Transverse colon (tissue), 4 donors: ENCODE data around the gene PSMD7. TPM values are rescaled to one million over a fixed set of nuclear protein-coding genes. Genes with fewer than 3 reads are reported as not detected.
A peak's percentile ranks its signal among the peaks of the same experiment; 100 is the strongest.

Experiments
- DNase-seq: peaks from one replicate; pipeline ENCODE4 v3.0.0-alpha.2; 2019
- H3K27ac ChIP-seq, 4 donors: fragments of 200-600 bp; sonication (generic); 2 replicates each; pipeline ENCODE4 v1.5.1; 2016 to 2018; ENCODE audit warnings: inconsistent platforms in 4 of 4
- H3K27me3 ChIP-seq: fragments of 200-600 bp; sonication (generic); 2 replicates; pipeline ENCODE4 v1.5.1; 2017; ENCODE audit warnings: inconsistent platforms
- H3K36me3 ChIP-seq, 4 donors: fragments of 200-600 bp; sonication (generic); 2 replicates each; pipeline ENCODE4 v1.5.1; 2017 to 2019; ENCODE audit warnings: inconsistent platforms in 4 of 4
- H3K4me1 ChIP-seq, 4 donors: fragments of 200-600 bp; sonication (generic); 2 replicates each; pipeline ENCODE4 v1.5.1; 2017 to 2020; ENCODE audit warnings: inconsistent platforms in 4 of 4
- H3K4me3 ChIP-seq, 4 donors: fragments of 200-600 bp; sonication (generic); 1 replicate in 1 of 4; 2 replicates in 3 of 4; pipeline versions ENCODE4 v1.5.1 to v1.6.1; 2017 to 2019; ENCODE audit warnings: inconsistent platforms in 4 of 4
- H3K9me3 ChIP-seq, 2 donors: fragments of 200-600 bp; sonication (generic); 2 replicates each; pipeline ENCODE4 v1.5.1; 2017 to 2019; ENCODE audit warnings: inconsistent platforms in 2 of 2
- EP300 ChIP-seq: sonication (generic); formaldehyde crosslinking; IDR thresholded peaks from one replicate; pipeline ENCODE4 v1.6.1; 2017; ENCODE audit warnings: antibody characterized with exemption, low read depth
- POLR2A ChIP-seq: fragments of 450-650 bp; IDR thresholded peaks from one replicate; pipeline ENCODE4 v1.6.1; 2016; ENCODE audit warnings: antibody characterized with exemption, mild to moderate bottlenecking, moderate library complexity
- POLR2AphosphoS5 ChIP-seq, 3 donors: sonication (generic); formaldehyde crosslinking; IDR thresholded peaks; one replicate each; pipeline ENCODE4 v1.6.1; 2016; ENCODE audit warnings: antibody characterized with exemption in 3 of 3
- WGBS, 2 donors: methylation state at CpG; one replicate each; pipeline ENCODE4 v1.1.5; 2018; ENCODE audit warnings: low coverage in 1 of 2; 5-methylcytosine and 5-hydroxymethylcytosine counted together
- in situ Hi-C, 4 donors: fragments of 200-750 bp; cut with MboI; loops; one replicate each; pipeline versions ENCODE4 v1.15.0 to v1.15.1; 2017; ENCODE audit warnings: low sequenced_read_pairs in 3 of 4, low pct_ligation_motif_present in 1 of 4, low pct_unique_long_range_greater_than_20kb in 1 of 4
- intact Hi-C: fragments of 100-400 bp; cut with DNase I; formaldehyde crosslinking; loops from one replicate; pipeline ENCODE4 v1.15.1; 2023; ENCODE audit warnings: low total_unique reads
- total RNA-seq, 4 donors: library from RNA; depleted of rRNA; stranded (reverse); fragments of >200 nt; gene quantifications; one replicate each; pipeline ENCODE4 v1.1.0, GENCODE V29; 2016
- TF ChIP-seq, protein P1 (sequence below), 5 experiments: fragments of 200-600 bp in 3 of 5; fragments of 450-650 bp in 2 of 5; sonication (generic) in 3 of 5; IDR thresholded peaks; 1 replicate in 2 of 5; 2 replicates in 3 of 5; pipeline ENCODE4 v1.5.1; 2016 to 2017; ENCODE audit warnings: antibody characterized with exemption in 5 of 5, inconsistent platforms in 3 of 5, mild to moderate bottlenecking in 2 of 5, moderate library complexity in 1 of 5

The PSMD7 gene
- total RNA-seq, 4 donors from 2014 or later: 32.2 to 145 (median 53.6) TPM

GRCh38 chr16:74253161-74253938 lies 43.3 kb upstream of the PSMD7 start:
- Histone ChIP-seq H3K27me3 (no peaks in the 10 kb centered on the region), H3K4me1 (no peaks in the 10 kb centered on the region), H3K27ac (no peak overlapping the region), H3K36me3 (no peaks in the 10 kb centered on the region), H3K9me3 (no peaks in the 10 kb centered on the region), H3K4me3 (no peak overlapping the region)
- in situ Hi-C loops: no loop called here
- no peak for DNase-seq
- intact Hi-C loops: no loop called here
- WGBS, 2 donors: 56 to 66% methylated on average over 5 to 6 of the region's 6 CpGs
- TF ChIP-seq POLR2AphosphoS5 (IDR thresholded peaks at IDR 0.05) (no peak), EP300 (no peak), POLR2A (no peak)
- TF ChIP-seq, protein P1, sequence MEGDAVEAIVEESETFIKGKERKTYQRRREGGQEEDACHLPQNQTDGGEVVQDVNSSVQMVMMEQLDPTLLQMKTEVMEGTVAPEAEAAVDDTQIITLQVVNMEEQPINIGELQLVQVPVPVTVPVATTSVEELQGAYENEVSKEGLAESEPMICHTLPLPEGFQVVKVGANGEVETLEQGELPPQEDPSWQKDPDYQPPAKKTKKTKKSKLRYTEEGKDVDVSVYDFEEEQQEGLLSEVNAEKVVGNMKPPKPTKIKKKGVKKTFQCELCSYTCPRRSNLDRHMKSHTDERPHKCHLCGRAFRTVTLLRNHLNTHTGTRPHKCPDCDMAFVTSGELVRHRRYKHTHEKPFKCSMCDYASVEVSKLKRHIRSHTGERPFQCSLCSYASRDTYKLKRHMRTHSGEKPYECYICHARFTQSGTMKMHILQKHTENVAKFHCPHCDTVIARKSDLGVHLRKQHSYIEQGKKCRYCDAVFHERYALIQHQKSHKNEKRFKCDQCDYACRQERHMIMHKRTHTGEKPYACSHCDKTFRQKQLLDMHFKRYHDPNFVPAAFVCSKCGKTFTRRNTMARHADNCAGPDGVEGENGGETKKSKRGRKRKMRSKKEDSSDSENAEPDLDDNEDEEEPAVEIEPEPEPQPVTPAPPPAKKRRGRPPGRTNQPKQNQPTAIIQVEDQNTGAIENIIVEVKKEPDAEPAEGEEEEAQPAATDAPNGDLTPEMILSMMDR (IDR thresholded peaks at IDR 0.05): no peak

- in situ Hi-C loops: no loop called here
- no peaks in the 10 kb centered on the region for H3K36me3 ChIP-seq
- intact Hi-C loops: no loop called here
- 64 to 75% methylated on average over 3 to 7 of the region's 7 CpGs for WGBS, 2 donors
- H3K27me3 ChIP-seq: no peaks in the 10 kb centered on the region
- H3K27ac ChIP-seq: no peak overlapping the region
- H3K4me1 ChIP-seq: no peaks in the 10 kb centered on the region
- TF ChIP-seq POLR2A: no peak
- TF ChIP-seq, protein P1 (IDR thresholded peaks at IDR 0.05): no peak
- TF ChIP-seq POLR2AphosphoS5 (IDR thresholded peaks at IDR 0.05): no peak
- TF ChIP-seq EP300: no peak
- H3K4me3 ChIP-seq: no peak overlapping the region
- no peak for DNase-seq
- H3K9me3 ChIP-seq: no peaks in the 10 kb centered on the region
Observed at GRCh38 chr16:74257061-74257460, 39.6 kb upstream of the PSMD7 start.

- Histone ChIP-seq H3K27ac (no peak overlapping the region), H3K27me3 (no peaks in the 10 kb centered on the region), H3K9me3 (no peaks in the 10 kb centered on the region), H3K4me3 (no peak overlapping the region), H3K4me1 (no peaks in the 10 kb centered on the region), H3K36me3 (no peaks in the 10 kb centered on the region)
- no peak for TF ChIP-seq POLR2AphosphoS5 (IDR thresholded peaks at IDR 0.05)
- no peak for TF ChIP-seq EP300
- TF ChIP-seq, protein P1 (IDR thresholded peaks at IDR 0.05): no peak
- no peak for TF ChIP-seq POLR2A
- no peak for DNase-seq
- WGBS, 2 donors: 63% methylated on average over 5 of the region's 5 CpGs; no CpG with 5 or more reads in 1 of the 2 donors
- in situ Hi-C loops: no loop called here
- intact Hi-C loops: loop anchor here (10.0 kb wide), 1 partner anchor 554 kb away; no protein-coding TSS in a partner anchor
Observed at GRCh38 chr16:74261068-74261467, 35.5 kb upstream of the PSMD7 start.

- Histone ChIP-seq H3K4me3 (no peak overlapping the region), H3K9me3 (no peaks in the 10 kb centered on the region), H3K27ac (peak overlapping the region in 2 of 4 donors; percentile 6 to 19), H3K36me3 (no peaks in the 10 kb centered on the region), H3K27me3 (no peaks in the 10 kb centered on the region), H3K4me1 (no peaks in the 10 kb centered on the region)
- in situ Hi-C loops (no loop called here), intact Hi-C loops (loop anchor here (10.0 kb wide), 1 partner anchor 550 kb away; no protein-coding TSS in a partner anchor)
- 55 to 63% methylated on average over 3 of the region's 3 CpGs for WGBS, 2 donors
- TF ChIP-seq POLR2AphosphoS5 (IDR thresholded peaks at IDR 0.05): no peak
- TF ChIP-seq, protein P1 (IDR thresholded peaks at IDR 0.05): no peak
- no peak for TF ChIP-seq POLR2A
- no peak for TF ChIP-seq EP300
- no peak for DNase-seq
Observed at GRCh38 chr16:74264811-74265210, 31.8 kb upstream of the PSMD7 start.
